H1 (cell line): ENCODE measurements around the gene SIN3B. TPM values are rescaled to one million over a fixed set of nuclear protein-coding genes. Genes with fewer than 3 reads are reported as not detected.

Source experiments
- CTCF ChIA-PET: fragments of 300-600 bp; sonication (Branson Sonifier 250); formaldehyde crosslinking; loops from one replicate; lab custom pipeline; 2021; ENCODE audit not compliant: partially characterized antibody; lab: Charles Lee
- POLR2A ChIA-PET: fragments of 300-600 bp; sonication (Branson Sonifier 250); formaldehyde crosslinking; loops from one replicate; lab custom pipeline; 2021; ENCODE audit warnings: inconsistent platforms; ENCODE audit not compliant: partially characterized antibody; lab: Charles Lee
- DNase-seq, 2 experiments: peaks; one replicate each; pipeline versions ENCODE4 v3.0.0 to v3.0.0-alpha.2; 2010 to 2022; ENCODE audit warnings: low spot score in 2 of 2, low read depth in 1 of 2, mixed read lengths in 1 of 2
- FAIRE-seq: peaks from 2 replicates; lab custom pipeline; 2011; peaks lifted over from hg19 to GRCh38; lab: Jason Lieb, UNC
- H2AFZ ChIP-seq: 2 replicates; pipeline ENCODE4 v1.8.1; 2012; ENCODE audit warnings: low read length, inconsistent platforms
- H2AK5ac ChIP-seq: 2 replicates; pipeline ENCODE4 v1.6.1; 2013; ENCODE audit warnings: low read depth, low read length
- H2BK120ac ChIP-seq: replicated peaks from 2 replicates; pipeline ENCODE3; 2013; ENCODE audit warnings: low read depth, low read length, inconsistent platforms
- H2BK12ac ChIP-seq: 2 replicates; pipeline ENCODE4 v1.6.1; 2013; ENCODE audit warnings: low read depth, low read length
- H2BK15ac ChIP-seq: 2 replicates; pipeline ENCODE4 v1.6.1; 2013; ENCODE audit warnings: low read length
- H2BK20ac ChIP-seq: 2 replicates; pipeline ENCODE4 v1.6.1; 2013; ENCODE audit warnings: low read length
- H2BK5ac ChIP-seq: 2 replicates; pipeline ENCODE4 v1.6.1; 2013; ENCODE audit warnings: low read depth, low read length
- H3K14ac ChIP-seq: 2 replicates; pipeline ENCODE4 v1.6.1; 2013; ENCODE audit warnings: inconsistent platforms; ENCODE audit not compliant: insufficient read length
- H3K18ac ChIP-seq: 2 replicates; pipeline ENCODE4 v1.6.1; 2013; ENCODE audit warnings: low read length; ENCODE audit errors: extremely low read depth
- H3K23ac ChIP-seq: 2 replicates; pipeline ENCODE4 v1.6.1; 2013; ENCODE audit warnings: inconsistent platforms; ENCODE audit not compliant: insufficient read length
- H3K23me2 ChIP-seq: 2 replicates; pipeline ENCODE4 v1.6.1; 2013; ENCODE audit warnings: low read depth, low read length
- H3K27ac ChIP-seq: 2 replicates; pipeline ENCODE4 v1.6.1; 2011; ENCODE audit warnings: low read depth, low read length, inconsistent platforms
- H3K27me3 ChIP-seq, 4 experiments: replicated peaks in 1 of 4; 1 replicate in 1 of 4; 2 replicates in 3 of 4; pipeline versions ENCODE4 v1.6.1 to v1.8.1; 2011 to 2013; ENCODE audit warnings: low read length in 3 of 4, mild to moderate bottlenecking in 3 of 4, inconsistent platforms in 2 of 4, mixed read lengths in 2 of 4, moderate library complexity in 1 of 4; ENCODE audit not compliant: control insufficient read depth in 3 of 4, insufficient read depth in 3 of 4; ENCODE audit errors: extremely low read depth in 1 of 4
- H3K36me3 ChIP-seq, 4 experiments: 2 replicates each; pipeline versions ENCODE4 v1.6.1 to v1.8.1; 2011 to 2013; ENCODE audit warnings: mild to moderate bottlenecking in 4 of 4, low read length in 3 of 4, moderate library complexity in 2 of 4, control low read depth in 1 of 4, inconsistent platforms in 1 of 4; ENCODE audit not compliant: insufficient read depth in 4 of 4, control insufficient read depth in 2 of 4
- H3K4ac ChIP-seq: replicated peaks from 2 replicates; pipeline ENCODE3; 2013; ENCODE audit warnings: low read length, low read depth, mixed read lengths, inconsistent platforms; ENCODE audit not compliant: insufficient read length
- H3K4me1 ChIP-seq, 4 experiments: replicated peaks in 1 of 4; 1 replicate in 1 of 4; 2 replicates in 3 of 4; pipeline versions ENCODE4 v1.6.1 to v1.8.1; 2011 to 2013; ENCODE audit warnings: low read length in 3 of 4, inconsistent platforms in 2 of 4, mixed read lengths in 1 of 4; ENCODE audit not compliant: insufficient read depth in 4 of 4, control insufficient read depth in 3 of 4
- H3K4me2 ChIP-seq, 2 experiments: 2 replicates each; pipeline versions ENCODE4 v1.6.1 to v1.8.1; 2011 to 2013; ENCODE audit warnings: low read depth in 2 of 2, low read length in 2 of 2, control low read depth in 1 of 2, inconsistent platforms in 1 of 2, mild to moderate bottlenecking in 1 of 2; ENCODE audit not compliant: insufficient read depth in 1 of 2
- H3K4me3 ChIP-seq, 4 experiments: fragments of 200-600, 300-600 bp in 1 of 4; sonication (generic), shearing (Covaris generic), sonication (Bioruptor Twin) in 1 of 4; 2 replicates each; pipeline versions ENCODE4 v1.5.1 to v1.8.1; 2011 to 2016; ENCODE audit warnings: low read length in 4 of 4, low read depth in 3 of 4, control low read depth in 2 of 4, inconsistent platforms in 2 of 4, mild to moderate bottlenecking in 2 of 4, mixed read lengths in 1 of 4, moderate library complexity in 1 of 4; ENCODE audit not compliant: insufficient read depth in 2 of 4; ENCODE audit errors: extremely low read depth in 1 of 4
- H3K56ac ChIP-seq: replicated peaks from 2 replicates; pipeline ENCODE3; 2013; ENCODE audit warnings: low read depth, mild to moderate bottlenecking, mixed read lengths, low read length, inconsistent platforms; ENCODE audit not compliant: insufficient read length
- H3K79me1 ChIP-seq: 2 replicates; pipeline ENCODE4 v1.6.1; 2013; ENCODE audit warnings: low read depth, low read length, control low read depth
- H3K79me2 ChIP-seq, 2 experiments: 2 replicates each; pipeline versions ENCODE4 v1.6.1 to v1.8.1; 2012 to 2013; ENCODE audit warnings: low read length in 2 of 2, mild to moderate bottlenecking in 2 of 2, inconsistent platforms in 1 of 2; ENCODE audit not compliant: insufficient read depth in 2 of 2, control insufficient read depth in 1 of 2
- H3K9ac ChIP-seq, 4 experiments: replicated peaks in 1 of 4; 1 replicate in 1 of 4; 2 replicates in 3 of 4; pipeline versions ENCODE4 v1.6.1 to v1.8.1; 2011 to 2013; ENCODE audit warnings: low read depth in 3 of 4, low read length in 3 of 4, control low read depth in 2 of 4, mild to moderate bottlenecking in 2 of 4, moderate library complexity in 2 of 4, inconsistent platforms in 1 of 4; ENCODE audit errors: extremely low read depth in 1 of 4
- H3K9me3 ChIP-seq, 2 experiments: 2 replicates each; pipeline versions ENCODE4 v1.6.1 to v1.8.1; 2012 to 2013; ENCODE audit warnings: mild to moderate bottlenecking in 2 of 2, moderate library complexity in 2 of 2, control low read depth in 1 of 2, inconsistent platforms in 1 of 2, low read depth in 1 of 2, low read length in 1 of 2, mixed read lengths in 1 of 2; ENCODE audit not compliant: insufficient read depth in 2 of 2
- H4K20me1 ChIP-seq, 2 experiments: replicated peaks in 1 of 2; 2 replicates each; pipeline versions ENCODE3 to v1.8.1; 2011 to 2013; ENCODE audit warnings: inconsistent platforms in 2 of 2, low read length in 2 of 2, mild to moderate bottlenecking in 1 of 2; ENCODE audit not compliant: insufficient read depth in 2 of 2, control insufficient read depth in 1 of 2
- H4K5ac ChIP-seq: 2 replicates; pipeline ENCODE4 v1.6.1; 2013; ENCODE audit warnings: low read length, low read depth, mixed read lengths, inconsistent platforms; ENCODE audit not compliant: insufficient read length
- H4K8ac ChIP-seq: 2 replicates; pipeline ENCODE4 v1.8.0; 2013; ENCODE audit warnings: mild to moderate bottlenecking, moderate library complexity, low read length, inconsistent platforms; ENCODE audit not compliant: insufficient read depth; ENCODE audit errors: extremely low read depth
- H4K91ac ChIP-seq: replicated peaks from 2 replicates; pipeline ENCODE3; 2013; ENCODE audit warnings: low read length, mixed read lengths, inconsistent platforms; ENCODE audit not compliant: insufficient read length
- CTBP2 ChIP-seq: IDR thresholded peaks from 2 replicates; pipeline ENCODE4 v1.7.0; 2011; ENCODE audit warnings: borderline replicate concordance, mild to moderate bottlenecking, moderate library complexity, mixed read lengths, low read length; ENCODE audit not compliant: insufficient read depth, insufficient read length
- GABPA ChIP-seq: IDR thresholded peaks from 2 replicates; pipeline ENCODE4 v1.6.1; 2011; ENCODE audit warnings: mild to moderate bottlenecking, low read length, moderate library complexity, borderline replicate concordance; ENCODE audit not compliant: insufficient read depth
- GTF2F1 ChIP-seq: IDR thresholded peaks from 2 replicates; pipeline ENCODE4 v1.6.1; 2012; ENCODE audit warnings: low read depth, low read length, improper control_type of control experiment, borderline replicate concordance
- RNF2 ChIP-seq: fragments of 200-900, 300-1000 bp; sonication (generic); IDR thresholded peaks from 2 replicates; pipeline ENCODE4 v1.7.1; 2016; ENCODE audit warnings: borderline replicate concordance, low read depth, mild to moderate bottlenecking, antibody characterized with exemption, low read length; ENCODE audit not compliant: poor library complexity, severe bottlenecking; ENCODE audit errors: missing control alignments
- WGBS, 2 experiments: shearing (Covaris generic) in 1 of 2; methylation state at CpG; one replicate each; pipeline versions ENCODE4 v1.1.6 to v1.1.7; 2013 to 2015; ENCODE audit warnings: low lambda C conversion rate in 2 of 2, mixed read lengths in 2 of 2, inconsistent platforms in 1 of 2, low coverage in 1 of 2, missing lambda C conversion rate in 1 of 2; ENCODE audit not compliant: insufficient replicate concordance in 2 of 2, insufficient coverage in 1 of 2, insufficient read length in 1 of 2; ENCODE audit errors: extremely low coverage in 1 of 2, missing lambda C conversion rate in 1 of 2; 5-methylcytosine and 5-hydroxymethylcytosine counted together
- polyA plus RNA-seq, 7 experiments: library from polyadenylated mRNA; depleted of rRNA in 3 of 7; stranded (reverse) in 5 of 7; unstranded in 2 of 7; fragments of >200 nt in 5 of 7; fragments of 200-250 nt in 2 of 7; gene quantifications; 1 replicate in 5 of 7; 2 replicates in 1 of 7; 4 replicates in 1 of 7; pipeline versions ENCODE4 v1.2.1 to v1.2.3, GENCODE V29; 2011 to 2013; ENCODE audit warnings: missing spikeins in 2 of 7, mixed read lengths in 2 of 7
- total RNA-seq: library from RNA; stranded (reverse); fragmentation: NEBNext Ultra II Directional; extraction: Animal tissue kit (Norgen Biotek cat#: 25700); gene quantifications from 2 replicates; pipeline ENCODE4 v1.2.1, GENCODE V29; 2021

The SIN3B gene
- total and polyA plus RNA-seq, 2 of the 8 experiments (the other 6 are each of a cell fraction or from before 2014, with no cell fraction given) = 29.5 to 71.1 TPM

DNA sequence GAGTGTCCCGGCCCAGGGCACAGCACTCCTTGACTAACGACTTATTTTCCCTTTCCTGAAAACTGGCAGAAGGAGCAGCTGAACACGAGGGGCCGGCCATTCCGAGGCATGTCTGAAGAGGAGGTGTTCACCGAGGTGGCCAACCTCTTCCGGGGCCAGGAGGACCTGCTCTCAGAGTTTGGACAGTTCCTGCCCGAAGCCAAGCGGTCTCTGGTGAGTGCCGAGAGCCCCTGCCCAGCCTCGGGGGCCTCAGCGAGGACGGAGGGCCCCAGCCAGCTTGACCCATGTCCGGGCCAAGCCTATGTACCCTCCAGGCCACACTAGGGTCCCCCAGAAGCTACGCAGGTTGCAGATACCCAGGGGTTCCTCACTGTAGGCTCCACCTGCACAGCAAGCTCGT, 17.7 kb downstream of the SIN3B start:
- H3K79me1 ChIP-seq = peaks cover 3% of the 10 kb centered on the region; the same call in 1 of the 2 replicates
- no peak overlapping the region for H4K5ac ChIP-seq
- no peak overlapping the region for H3K9ac ChIP-seq
- no peak overlapping the region for H3K4me3 ChIP-seq
- H2BK120ac ChIP-seq = no peak overlapping the region
- FAIRE-seq = no peak
- WGBS, 2 experiments = 93% methylated on average over 14 of the region's 16 CpGs; no CpG with 5 or more reads in 1 of the 2 experiments
- H3K9me3 ChIP-seq = no peaks in the 10 kb centered on the region
- H3K4me1 ChIP-seq = peaks cover 0 to 2% (median under 1%) of the 10 kb centered on the region in 4 experiments; a peak in 2 of 7 replicates
- no peak overlapping the region for H2BK12ac ChIP-seq
- no peak overlapping the region for H4K91ac ChIP-seq
- H3K4ac ChIP-seq = no peak overlapping the region
- H3K27ac ChIP-seq = no peak overlapping the region
- no peak overlapping the region for H2BK20ac ChIP-seq
- no peak overlapping the region for H3K4me2 ChIP-seq
- H3K23ac ChIP-seq = no peak overlapping the region
- no peaks in the 10 kb centered on the region for H3K27me3 ChIP-seq
- H3K18ac ChIP-seq = no peak overlapping the region
- H3K14ac ChIP-seq = no peak overlapping the region
- H3K36me3 ChIP-seq = peaks cover 28 to 83% (median 51%) of the 10 kb centered on the region in 4 experiments
- no peaks in the 10 kb centered on the region for H3K23me2 ChIP-seq
- H2BK15ac ChIP-seq = no peak overlapping the region
- no peak overlapping the region for H3K56ac ChIP-seq
- no peaks in the 10 kb centered on the region; a peak in 1 of 4 replicates for H3K79me2 ChIP-seq
- H4K8ac ChIP-seq = no peak overlapping the region; the same call in 1 of the 2 replicates
- H2BK5ac ChIP-seq = no peak overlapping the region
- CTCF ChIA-PET = no interaction called here
- POLR2A ChIA-PET = interaction anchor here (0.8 to 1.3 kb wide), 2 partner anchors 9 to 11 kb away, joined by 3 read pairs; no protein-coding TSS in a partner anchor
- H2AK5ac ChIP-seq = no peak overlapping the region
- peaks cover 4 to 14% of the 10 kb centered on the region in 2 experiments for H4K20me1 ChIP-seq
- DNase-seq = no peak
- H2AFZ ChIP-seq = no peak overlapping the region
- TF ChIP-seq CTBP2 (no peak), RNF2 (no peak), GTF2F1 (no peak), GABPA (no peak)
